SU-DHL-6 (cell line): Measurements from ENCODE around the gene FMN1.

Experiments used
- H2AFZ ChIP-seq: fragments of 200-600 bp; sonication (generic); 2 replicates; pipeline ENCODE4 v1.6.1; 2014; ENCODE audit warnings: low read depth, mild to moderate bottlenecking, moderate library complexity, mixed read lengths, antibody characterized with exemption, low read length; ENCODE audit not compliant: severe bottlenecking
- H3F3A ChIP-seq: fragments of 200-600 bp; shearing (Covaris generic); 2 replicates; pipeline ENCODE4 v1.6.0; 2016; ENCODE audit warnings: antibody characterized with exemption, mild to moderate bottlenecking; ENCODE audit not compliant: insufficient read depth
- H3K27ac ChIP-seq: fragments of 200-600 bp; sonication (generic); 2 replicates; pipeline ENCODE4 v1.5.1; 2016; ENCODE audit warnings: low read depth, mild to moderate bottlenecking, low read length, moderate library complexity, mixed read lengths
- H3K27me3 ChIP-seq: fragments of 200-600 bp; sonication (generic), shearing (Covaris generic); 2 replicates; pipeline ENCODE4 v1.6.0; 2014; ENCODE audit warnings: mild to moderate bottlenecking, low read length
- H3K36me3 ChIP-seq: fragments of 200-600 bp; sonication (generic); 2 replicates; pipeline ENCODE4 v1.6.1; 2014; ENCODE audit warnings: mild to moderate bottlenecking, low read length, mixed read lengths
- H3K4me2 ChIP-seq: fragments of 300-600, 200-600 bp; shearing (Covaris generic), sonication (generic); 2 replicates; pipeline ENCODE4 v1.6.0; 2014; ENCODE audit warnings: low read length, low read depth, mild to moderate bottlenecking; ENCODE audit not compliant: poor library complexity, severe bottlenecking
- H3K4me3 ChIP-seq: fragments of 200-600 bp; sonication (generic); 2 replicates; pipeline ENCODE4 v1.5.1; 2014; ENCODE audit warnings: antibody characterized with exemption, low read length, mild to moderate bottlenecking, mixed read lengths; ENCODE audit not compliant: insufficient read depth, poor library complexity, severe bottlenecking
- H3K79me2 ChIP-seq: fragments of 200-600 bp; sonication (generic); 2 replicates; pipeline ENCODE4 v1.6.1; 2014; ENCODE audit warnings: mild to moderate bottlenecking, low read length, moderate library complexity; ENCODE audit not compliant: insufficient read depth
- H3K9ac ChIP-seq: fragments of 200-600 bp; sonication (generic); 2 replicates; pipeline ENCODE4 v1.7.0; 2014; ENCODE audit warnings: mild to moderate bottlenecking, low read length
- H3K9me2 ChIP-seq: fragments of 200-600 bp; sonication (generic); replicated peaks from 2 replicates; pipeline ENCODE4 v1.6.1; 2014; ENCODE audit warnings: low read length; ENCODE audit not compliant: insufficient read depth
- H3K9me3 ChIP-seq: fragments of 200-600 bp; sonication (generic); 2 replicates; pipeline ENCODE4 v1.6.1; 2014; ENCODE audit warnings: low read length, mixed read lengths; ENCODE audit not compliant: insufficient read depth
- H4K20me1 ChIP-seq: fragments of 200-600 bp; sonication (generic); 2 replicates; pipeline ENCODE4 v1.6.1; 2014; ENCODE audit warnings: low read depth, mild to moderate bottlenecking, antibody characterized with exemption, low read length, moderate library complexity, mixed read lengths
- EZH2phosphoT487 ChIP-seq: fragments of 200-600 bp; sonication (generic), shearing (Covaris generic); conservative IDR thresholded peaks from 2 replicates; pipeline ENCODE4 v1.6.1; 2018; ENCODE audit warnings: mild to moderate bottlenecking, antibody characterized with exemption, low read length, moderate library complexity, mixed read lengths
- TF ChIP-seq, protein P1 (sequence below): fragments of 200-600 bp; sonication (generic); IDR thresholded peaks from one replicate; pipeline ENCODE4 v1.5.1; 2017; ENCODE audit warnings: antibody characterized with exemption, mild to moderate bottlenecking, low read length, moderate library complexity; ENCODE audit not compliant: insufficient read depth, poor library complexity, severe bottlenecking

The FMN1 gene

DNA sequence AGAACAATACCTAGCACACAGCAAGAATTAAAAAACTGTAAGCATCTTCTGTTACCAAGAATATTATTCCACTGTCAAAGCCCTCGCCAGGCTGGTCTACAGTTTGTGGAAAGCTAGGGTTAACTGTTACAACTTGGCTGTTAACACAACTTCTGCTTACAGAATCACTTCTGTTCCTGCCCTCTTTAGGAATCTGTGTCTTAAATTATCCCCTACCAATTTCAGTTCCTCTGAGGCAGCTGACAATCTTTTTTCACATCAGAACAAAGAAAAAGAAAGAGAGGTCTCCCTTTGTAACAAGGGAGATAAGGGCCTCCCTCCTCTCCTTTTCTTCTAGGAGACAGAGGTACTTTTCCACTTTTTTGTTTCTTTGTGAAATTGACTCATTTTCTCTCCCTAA is 188.9 kb downstream of the FMN1 start:
- 0 out of 2 replicates have a peak, but pooled peaks cover 3% of the 10 kb centered on the region for H3K27me3 ChIP-seq
- no peak overlapping the region for H3K4me3 ChIP-seq
- H3K79me2 ChIP-seq: no peaks in the 10 kb centered on the region
- H4K20me1 ChIP-seq: no peaks in the 10 kb centered on the region
- no peak overlapping the region for H3K27ac ChIP-seq
- no peaks in the 10 kb centered on the region for H3K36me3 ChIP-seq
- no peak overlapping the region for H3K4me2 ChIP-seq
- H3K9me2 ChIP-seq: no peaks in the 10 kb centered on the region
- H3K9ac ChIP-seq: no peak overlapping the region
- TF ChIP-seq, protein P1, sequence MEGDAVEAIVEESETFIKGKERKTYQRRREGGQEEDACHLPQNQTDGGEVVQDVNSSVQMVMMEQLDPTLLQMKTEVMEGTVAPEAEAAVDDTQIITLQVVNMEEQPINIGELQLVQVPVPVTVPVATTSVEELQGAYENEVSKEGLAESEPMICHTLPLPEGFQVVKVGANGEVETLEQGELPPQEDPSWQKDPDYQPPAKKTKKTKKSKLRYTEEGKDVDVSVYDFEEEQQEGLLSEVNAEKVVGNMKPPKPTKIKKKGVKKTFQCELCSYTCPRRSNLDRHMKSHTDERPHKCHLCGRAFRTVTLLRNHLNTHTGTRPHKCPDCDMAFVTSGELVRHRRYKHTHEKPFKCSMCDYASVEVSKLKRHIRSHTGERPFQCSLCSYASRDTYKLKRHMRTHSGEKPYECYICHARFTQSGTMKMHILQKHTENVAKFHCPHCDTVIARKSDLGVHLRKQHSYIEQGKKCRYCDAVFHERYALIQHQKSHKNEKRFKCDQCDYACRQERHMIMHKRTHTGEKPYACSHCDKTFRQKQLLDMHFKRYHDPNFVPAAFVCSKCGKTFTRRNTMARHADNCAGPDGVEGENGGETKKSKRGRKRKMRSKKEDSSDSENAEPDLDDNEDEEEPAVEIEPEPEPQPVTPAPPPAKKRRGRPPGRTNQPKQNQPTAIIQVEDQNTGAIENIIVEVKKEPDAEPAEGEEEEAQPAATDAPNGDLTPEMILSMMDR: no peak
- no peak for TF ChIP-seq EZH2phosphoT487
- H3K9me3 ChIP-seq: no peaks in the 10 kb centered on the region
- no peaks in the 10 kb centered on the region for H3F3A ChIP-seq
- H2AFZ ChIP-seq: no peak overlapping the region

DNA sequence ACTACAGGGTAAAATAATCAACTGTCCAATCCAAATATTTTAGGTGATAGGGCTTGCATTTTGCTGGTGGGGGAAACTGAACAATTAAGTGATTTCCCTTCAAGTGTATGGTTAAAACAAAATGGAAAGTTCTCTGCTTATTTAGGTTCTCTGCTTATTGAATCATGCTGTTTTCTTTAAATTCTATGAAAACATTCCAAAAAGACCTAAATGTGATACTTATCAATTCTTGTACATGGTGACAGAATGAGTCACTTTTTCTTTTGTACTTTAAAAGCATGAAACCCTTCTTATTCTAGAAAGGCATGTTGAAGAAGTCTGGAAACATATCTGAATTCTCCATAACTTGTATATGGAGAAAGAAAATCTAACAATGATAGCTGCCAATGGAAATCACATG is 192.6 kb downstream of the FMN1 start:
- Histone ChIP-seq H3K27ac (no peak overlapping the region), H3K36me3 (no peaks in the 10 kb centered on the region), H3K9me2 (no peaks in the 10 kb centered on the region), H3F3A (no peaks in the 10 kb centered on the region), H4K20me1 (no peaks in the 10 kb centered on the region), H2AFZ (no peak overlapping the region), H3K4me2 (no peak overlapping the region), H3K4me3 (no peak overlapping the region), H3K9me3 (no peaks in the 10 kb centered on the region), H3K9ac (no peak overlapping the region), H3K79me2 (no peaks in the 10 kb centered on the region), H3K27me3 (no peaks in the 10 kb centered on the region)
- TF ChIP-seq, protein P1: no peak
- no peak for TF ChIP-seq EZH2phosphoT487

DNA sequence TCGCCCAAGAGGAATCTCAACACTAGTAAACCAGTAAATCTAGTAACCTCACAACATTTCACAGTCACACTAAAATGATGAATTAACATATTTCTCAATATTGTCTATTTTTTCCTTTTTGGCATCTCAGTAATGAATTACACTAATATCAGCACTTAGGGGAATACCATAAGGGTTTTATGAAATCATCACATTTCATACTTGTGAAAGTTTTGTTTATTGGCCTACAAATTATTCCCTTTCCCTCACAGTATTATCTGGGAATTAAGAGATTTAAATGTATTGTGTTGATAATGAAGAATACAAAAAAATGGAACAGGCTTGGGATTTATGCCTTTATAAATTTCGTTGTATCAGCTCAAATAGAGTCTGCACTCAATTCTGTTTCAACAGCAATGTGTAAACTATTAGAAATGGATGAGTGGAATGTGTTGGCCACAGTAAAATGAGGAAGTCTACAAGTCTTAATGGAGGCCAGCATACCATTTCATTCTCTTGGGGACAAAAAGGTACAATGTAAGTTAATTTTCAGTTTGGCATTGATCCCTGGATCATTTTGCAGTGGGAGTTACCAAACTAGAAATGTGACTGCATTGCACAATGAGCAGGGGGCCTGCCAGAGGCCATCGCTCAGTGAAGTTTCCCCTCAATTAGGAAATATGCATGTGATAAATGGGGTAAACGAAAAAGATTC is 195.4 kb downstream of the FMN1 start:
- no peak overlapping the region for H2AFZ ChIP-seq
- H3F3A ChIP-seq: no peaks in the 10 kb centered on the region

More for the DNA sequence above, 195.4 kb downstream of the FMN1 start:
- Histone ChIP-seq H3K9me2 (no peaks in the 10 kb centered on the region), H3K4me3 (no peak overlapping the region), H3K9me3 (no peaks in the 10 kb centered on the region), H3K27ac (no peak overlapping the region), H3K36me3 (no peaks in the 10 kb centered on the region), H3K79me2 (no peaks in the 10 kb centered on the region), H4K20me1 (no peaks in the 10 kb centered on the region), H3K4me2 (no peak overlapping the region), H3K27me3 (no peaks in the 10 kb centered on the region), H3K9ac (no peak overlapping the region)
- TF ChIP-seq EZH2phosphoT487: no peak
- TF ChIP-seq, protein P1: no peak
